Activated CD4-positive, alpha-beta T cell treated with anti-CD3 and anti-CD28 coated beads for 24 hours (primary cell): ENCODE data around the gene PIF1.
"Not testable (repeated sequence)": the region's sequence is repeated elsewhere in the genome, so short reads cannot be mapped to it uniquely, and the experiment has no call there.

Experiments
- DNase-seq, 2 donors: peaks; one replicate each; pipeline ENCODE4 v3.0.0-alpha.2; 2020; ENCODE audit warnings: low read depth in 2 of 2

PIF1 gene

GRCh38 chr15:64847876-64848716 lies 22.6 kb upstream of the PIF1 start:
- DNase-seq, result no peak

GRCh38 chr15:64847448-64847847 lies 22.0 kb upstream of the PIF1 start:
- no peak for DNase-seq

- no peak for DNase-seq
These were observed 21.6 kb upstream of the PIF1 start for GRCh38 chr15:64847016-64847415.

- DNase-seq, result no peak
These were observed 20.6 kb upstream of the PIF1 start for GRCh38 chr15:64845831-64846595.

- no peak for DNase-seq
These were observed 19.8 kb upstream of the PIF1 start for GRCh38 chr15:64845183-64845611.

- no peak for DNase-seq
These were observed 19.2 kb upstream of the PIF1 start for GRCh38 chr15:64844576-64845145.

- DNase-seq, result no peak
These were observed 18.5 kb upstream of the PIF1 start for GRCh38 chr15:64843991-64844390.

GRCh38 chr15:64842986-64843561 lies 17.6 kb upstream of the PIF1 start:
- DNase-seq, result no peak

- DNase-seq, result no peak
These were observed 16.9 kb upstream of the PIF1 start for GRCh38 chr15:64842096-64842939.

GRCh38 chr15:64841344-64842095 lies 16.1 kb upstream of the PIF1 start, which contains the start of gene PLEKHO2:
Gene PLEKHO2 (plus strand): TSS chr15:64841915. CDS start chr15:64842017, 102 bp downstream.
- DNase-seq, result peak; percentile 76 to 86

- no peak for DNase-seq
These were observed 15.6 kb upstream of the PIF1 start for GRCh38 chr15:64841060-64841343.

- DNase-seq, result no peak
These were observed 12.1 kb upstream of the PIF1 start for GRCh38 chr15:64837502-64837901.

GRCh38 chr15:64836023-64836536 lies 10.6 kb upstream of the PIF1 start:
- no peak for DNase-seq

- no peak for DNase-seq
These were observed 8.2 kb upstream of the PIF1 start for GRCh38 chr15:64833690-64834089.

- no peak for DNase-seq
These were observed 3.5 kb upstream of the PIF1 start for GRCh38 chr15:64828985-64829384.

GRCh38 chr15:64824929-64825430 lies 467 bp downstream of the PIF1 start:
- DNase-seq, result no peak

- DNase-seq, result no peak
These were observed 9.0 kb downstream of the PIF1 start for GRCh38 chr15:64816452-64816851.

GRCh38 chr15:64814965-64815364 lies 10.5 kb downstream of the PIF1 start:
- DNase-seq, result not testable (repeated sequence)

- DNase-seq, result not testable (repeated sequence)
These were observed 11.2 kb downstream of the PIF1 start for GRCh38 chr15:64814283-64814682.

- DNase-seq, result no peak
These were observed 12.4 kb downstream of the PIF1 start for GRCh38 chr15:64813075-64813474.
